HFFc6 (cell line): ENCODE measurements around the gene SLC39A9. TPM values are rescaled to one million over a fixed set of nuclear protein-coding genes. Genes with fewer than 3 reads are reported as not detected.
"Not testable (repeated sequence)": the region's sequence is repeated elsewhere in the genome, so short reads cannot be mapped to it uniquely, and the experiment has no call there.

Source experiments
- DNase-seq: peaks from one replicate; pipeline ENCODE4 v3.0.0-alpha.2; 2018
- H3K27ac Mint-ChIP-seq: 2 replicates; pipeline ENCODE4 v1.8.0; 2020; ENCODE audit warnings: mild to moderate bottlenecking, mixed read lengths
- H3K27me3 Mint-ChIP-seq: 2 replicates; pipeline ENCODE4 v1.8.0; 2021; ENCODE audit warnings: mild to moderate bottlenecking, moderate library complexity, mixed read lengths; ENCODE audit not compliant: insufficient read depth
- H3K36me3 Mint-ChIP-seq: 2 replicates; pipeline ENCODE4 v1.8.0; 2021; ENCODE audit warnings: low read depth, mixed read lengths
- H3K4me1 Mint-ChIP-seq: 2 replicates; pipeline ENCODE4 v1.8.0; 2020; ENCODE audit warnings: low read depth, mixed read lengths
- H3K4me3 Mint-ChIP-seq: 2 replicates; pipeline ENCODE4 v1.8.0; 2020; ENCODE audit warnings: mild to moderate bottlenecking, moderate library complexity, mixed read lengths
- H3K9me3 Mint-ChIP-seq: 2 replicates; pipeline ENCODE4 v1.8.0; 2020; ENCODE audit warnings: mild to moderate bottlenecking, mixed read lengths
- total RNA-seq, 6 experiments: library from RNA; stranded (reverse); fragmentation: NEBNext Ultra II Directional; extraction: Animal tissue kit (Norgen Biotek cat#: 25700); gene quantifications; 2 replicates in 1 of 6; 3 replicates in 5 of 6; pipeline ENCODE4 v1.2.3, GENCODE V29; 2021
- TF ChIP-seq, protein P1 (sequence below): fragments of 200-600 bp; sonication (generic); IDR thresholded peaks from 2 replicates; pipeline ENCODE4 v1.5.0; 2021; ENCODE audit warnings: antibody characterized with exemption, mild to moderate bottlenecking

Gene SLC39A9
- total RNA-seq, 6 experiments from 2014 or later: 58.8 to 88.5 (median 73.3) TPM

GRCh38 chr14:69376439-69376838 is 22.1 kb upstream of the SLC39A9 start:
- Mint-ChIP-seq H3K36me3 (peaks cover 37% of the 10 kb centered on the region), H3K9me3 (no peaks in the 10 kb centered on the region), H3K27me3 (no peaks in the 10 kb centered on the region), H3K4me3 (no peak overlapping the region), H3K4me1 (no peaks in the 10 kb centered on the region), H3K27ac (no peak overlapping the region)
- peak; percentile 11 for DNase-seq
- TF ChIP-seq, protein P1, sequence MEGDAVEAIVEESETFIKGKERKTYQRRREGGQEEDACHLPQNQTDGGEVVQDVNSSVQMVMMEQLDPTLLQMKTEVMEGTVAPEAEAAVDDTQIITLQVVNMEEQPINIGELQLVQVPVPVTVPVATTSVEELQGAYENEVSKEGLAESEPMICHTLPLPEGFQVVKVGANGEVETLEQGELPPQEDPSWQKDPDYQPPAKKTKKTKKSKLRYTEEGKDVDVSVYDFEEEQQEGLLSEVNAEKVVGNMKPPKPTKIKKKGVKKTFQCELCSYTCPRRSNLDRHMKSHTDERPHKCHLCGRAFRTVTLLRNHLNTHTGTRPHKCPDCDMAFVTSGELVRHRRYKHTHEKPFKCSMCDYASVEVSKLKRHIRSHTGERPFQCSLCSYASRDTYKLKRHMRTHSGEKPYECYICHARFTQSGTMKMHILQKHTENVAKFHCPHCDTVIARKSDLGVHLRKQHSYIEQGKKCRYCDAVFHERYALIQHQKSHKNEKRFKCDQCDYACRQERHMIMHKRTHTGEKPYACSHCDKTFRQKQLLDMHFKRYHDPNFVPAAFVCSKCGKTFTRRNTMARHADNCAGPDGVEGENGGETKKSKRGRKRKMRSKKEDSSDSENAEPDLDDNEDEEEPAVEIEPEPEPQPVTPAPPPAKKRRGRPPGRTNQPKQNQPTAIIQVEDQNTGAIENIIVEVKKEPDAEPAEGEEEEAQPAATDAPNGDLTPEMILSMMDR: no peak

GRCh38 chr14:69378274-69378673 is 20.2 kb upstream of the SLC39A9 start:
- Mint-ChIP-seq H3K9me3 (no peaks in the 10 kb centered on the region), H3K27ac (no peak overlapping the region), H3K4me3 (no peak overlapping the region), H3K27me3 (no peaks in the 10 kb centered on the region), H3K36me3 (peaks cover 33% of the 10 kb centered on the region), H3K4me1 (no peaks in the 10 kb centered on the region)
- no peak for DNase-seq
- TF ChIP-seq, protein P1: no peak

DNA sequence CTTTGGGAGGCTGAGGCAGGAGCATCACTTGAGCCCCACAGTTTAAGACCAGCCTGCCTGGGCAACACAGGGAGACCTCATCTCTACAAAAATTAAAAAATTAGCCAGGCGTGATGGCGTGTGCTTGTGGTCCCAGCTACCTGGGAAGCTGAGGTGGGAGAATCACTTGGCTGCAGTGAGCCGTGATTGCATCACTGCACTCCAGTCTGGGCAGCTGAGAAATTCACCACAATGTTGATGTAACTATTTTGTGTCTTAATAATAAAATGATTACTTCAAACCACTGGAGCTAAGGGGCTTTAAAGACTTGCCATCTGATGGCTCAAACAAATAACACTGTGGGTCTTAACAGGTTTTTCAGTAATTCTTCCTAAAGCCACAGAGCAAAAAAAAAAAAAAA is 11.2 kb upstream of the SLC39A9 start:
- TF ChIP-seq, protein P1: no peak
- no peaks in the 10 kb centered on the region for H3K9me3 Mint-ChIP-seq
- H3K27ac Mint-ChIP-seq: no peak overlapping the region
- H3K4me3 Mint-ChIP-seq: no peak overlapping the region
- no peaks in the 10 kb centered on the region for H3K27me3 Mint-ChIP-seq
- H3K4me1 Mint-ChIP-seq: peaks cover 31% of the 10 kb centered on the region
- peaks cover 43% of the 10 kb centered on the region for H3K36me3 Mint-ChIP-seq
- no peak for DNase-seq

DNA sequence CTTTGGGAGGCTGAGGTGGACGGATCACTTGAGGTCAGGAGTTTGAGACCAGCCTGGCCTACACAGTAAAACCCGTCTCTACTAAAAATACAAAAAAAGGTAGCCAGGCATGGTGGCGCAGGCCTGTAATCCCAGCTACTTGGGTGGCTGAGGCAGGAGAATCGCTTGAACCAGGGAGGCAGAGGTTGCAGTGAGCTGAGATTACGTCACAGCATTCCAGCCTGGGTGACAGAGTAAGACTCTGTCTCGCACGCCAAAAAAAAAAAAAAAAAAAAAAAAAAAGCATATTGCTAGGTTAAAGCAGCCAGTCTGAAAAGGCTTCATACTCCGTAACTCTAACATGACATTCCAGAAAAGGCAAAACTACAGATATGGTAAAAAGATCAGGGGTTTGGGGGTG is 7.1 kb upstream of the SLC39A9 start:
- Mint-ChIP-seq H3K36me3 (peaks cover 53% of the 10 kb centered on the region), H3K4me1 (peaks cover 42% of the 10 kb centered on the region)
- not testable (repeated sequence) for H3K9me3 Mint-ChIP-seq, H3K27ac Mint-ChIP-seq, H3K4me3 Mint-ChIP-seq, H3K27me3 Mint-ChIP-seq, DNase-seq

GRCh38 chr14:69392481-69392880 is 6.0 kb upstream of the SLC39A9 start:
- DNase-seq: no peak
- TF ChIP-seq, protein P1: no peak
- Mint-ChIP-seq H3K4me3 (no peak overlapping the region), H3K27me3 (no peaks in the 10 kb centered on the region), H3K36me3 (peaks cover 52% of the 10 kb centered on the region), H3K9me3 (no peaks in the 10 kb centered on the region), H3K4me1 (peaks cover 44% of the 10 kb centered on the region), H3K27ac (no peak overlapping the region)

DNA sequence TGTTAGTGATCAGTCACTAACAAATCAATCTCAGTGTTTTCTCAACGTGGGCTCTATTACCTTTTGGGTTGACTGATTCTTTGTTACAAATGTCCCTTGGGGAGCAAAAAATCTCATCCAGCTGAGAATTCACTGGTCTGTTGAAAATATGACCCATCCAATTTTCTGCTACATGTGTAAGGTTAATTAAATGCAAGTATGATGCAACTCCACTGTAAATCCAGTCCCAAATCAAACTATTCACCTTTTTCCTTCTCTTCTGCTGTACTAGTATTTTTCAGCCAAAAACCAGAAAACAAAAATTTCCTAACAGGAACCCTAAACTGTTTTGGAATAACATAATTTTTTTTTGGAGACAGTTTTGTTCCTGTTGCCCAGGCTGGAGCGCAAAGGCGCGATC is 2.6 kb upstream of the SLC39A9 start:
- 0 out of 2 replicates have a peak overlapping the region, but pooled peaks have one; percentile 96 for H3K4me3 Mint-ChIP-seq
- peak overlapping the region; percentile 18; the same call in 1 of the 2 replicates for H3K27ac Mint-ChIP-seq
- H3K4me1 Mint-ChIP-seq: peaks cover 55% of the 10 kb centered on the region
- DNase-seq: no peak
- TF ChIP-seq, protein P1: no peak
- no peaks in the 10 kb centered on the region; the same call in 1 of the 2 replicates for H3K27me3 Mint-ChIP-seq
- peaks cover 58% of the 10 kb centered on the region for H3K36me3 Mint-ChIP-seq
- H3K9me3 Mint-ChIP-seq: no peaks in the 10 kb centered on the region; the same call in 1 of the 2 replicates
